ENCODE data around the gene GBF1.

- TF ChIP-seq CTCF (IDR thresholded peaks at IDR 0.05) (no peak), POLR2AphosphoS5 (IDR thresholded peaks at IDR 0.05) (no peak)
Observed at GRCh38 chr10:102429468-102429867, 184.1 kb downstream of the GBF1 start.
